ENCODE data around the gene SIRPD.

DNA sequence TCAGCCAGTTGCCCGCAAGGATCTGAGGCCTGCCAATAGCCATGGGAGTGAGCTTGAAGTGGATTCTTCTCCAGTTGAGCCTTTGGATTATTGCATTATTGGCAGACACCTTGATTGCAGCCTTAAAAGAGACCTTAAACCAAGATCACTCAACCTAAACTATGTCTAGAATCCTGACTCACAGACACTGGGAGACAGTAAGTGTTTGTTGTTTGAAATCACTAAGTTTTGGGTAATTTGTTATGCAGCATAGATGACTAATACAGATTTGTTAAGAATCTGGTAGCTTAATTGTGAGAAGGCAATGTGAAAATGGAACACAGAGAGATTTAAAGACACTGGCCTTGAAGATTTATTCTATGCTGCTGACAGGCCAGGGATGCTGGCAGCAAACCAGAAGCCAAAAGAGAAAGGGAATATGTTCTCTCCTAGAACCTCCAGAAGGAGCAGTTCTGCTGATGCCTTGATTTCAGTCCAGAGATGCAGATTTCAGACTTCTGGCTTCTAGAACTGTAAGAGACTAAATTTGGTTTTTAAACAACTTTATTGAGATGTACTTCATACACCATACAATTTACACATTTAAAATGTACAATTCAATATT is 17.6 kb downstream of the SIRPD start:
- TF ChIP-seq, protein P1, sequence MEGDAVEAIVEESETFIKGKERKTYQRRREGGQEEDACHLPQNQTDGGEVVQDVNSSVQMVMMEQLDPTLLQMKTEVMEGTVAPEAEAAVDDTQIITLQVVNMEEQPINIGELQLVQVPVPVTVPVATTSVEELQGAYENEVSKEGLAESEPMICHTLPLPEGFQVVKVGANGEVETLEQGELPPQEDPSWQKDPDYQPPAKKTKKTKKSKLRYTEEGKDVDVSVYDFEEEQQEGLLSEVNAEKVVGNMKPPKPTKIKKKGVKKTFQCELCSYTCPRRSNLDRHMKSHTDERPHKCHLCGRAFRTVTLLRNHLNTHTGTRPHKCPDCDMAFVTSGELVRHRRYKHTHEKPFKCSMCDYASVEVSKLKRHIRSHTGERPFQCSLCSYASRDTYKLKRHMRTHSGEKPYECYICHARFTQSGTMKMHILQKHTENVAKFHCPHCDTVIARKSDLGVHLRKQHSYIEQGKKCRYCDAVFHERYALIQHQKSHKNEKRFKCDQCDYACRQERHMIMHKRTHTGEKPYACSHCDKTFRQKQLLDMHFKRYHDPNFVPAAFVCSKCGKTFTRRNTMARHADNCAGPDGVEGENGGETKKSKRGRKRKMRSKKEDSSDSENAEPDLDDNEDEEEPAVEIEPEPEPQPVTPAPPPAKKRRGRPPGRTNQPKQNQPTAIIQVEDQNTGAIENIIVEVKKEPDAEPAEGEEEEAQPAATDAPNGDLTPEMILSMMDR (conservative IDR thresholded peaks at IDR 0.05; ENCODE audit: low read length) = no peak
- no peak for TF ChIP-seq EZH2phosphoT487 (IDR thresholded peaks at IDR 0.05; ENCODE audit: borderline replicate concordance, low read depth, low read length)
